OCI-LY1 (cell line): Measurements from ENCODE around the gene DNAH17.
A peak's percentile ranks its signal among the peaks of the same experiment; 100 is the strongest.

Source experiments
- H2AFZ ChIP-seq: fragments of 200-600 bp; sonication (generic), shearing (Covaris generic); 2 replicates; pipeline ENCODE4 v1.6.0; 2014; ENCODE audit warnings: antibody characterized with exemption, mild to moderate bottlenecking, low read length
- H3F3A ChIP-seq: fragments of 200-600 bp; sonication (generic), shearing (Covaris generic); 2 replicates; pipeline ENCODE4 v1.6.0; 2014; ENCODE audit warnings: mild to moderate bottlenecking, antibody characterized with exemption, low read length, moderate library complexity; ENCODE audit not compliant: insufficient read depth
- H3K27ac ChIP-seq: fragments of 200-600 bp; sonication (generic); 2 replicates; pipeline ENCODE4 v1.5.1; 2014; ENCODE audit warnings: low read length, mixed run types, mild to moderate bottlenecking, low read depth; ENCODE audit not compliant: poor library complexity, severe bottlenecking
- H3K27me3 ChIP-seq: fragments of 200-600 bp; sonication (generic); 2 replicates; pipeline ENCODE4 v1.6.0; 2014; ENCODE audit warnings: antibody characterized with exemption, mild to moderate bottlenecking, low read length, moderate library complexity; ENCODE audit not compliant: insufficient read depth
- H3K36me3 ChIP-seq: fragments of 200-600 bp; sonication (generic); 2 replicates; pipeline ENCODE4 v1.6.1; 2014; ENCODE audit warnings: mild to moderate bottlenecking, antibody characterized with exemption, low read length, moderate library complexity, mixed read lengths; ENCODE audit not compliant: insufficient read depth
- H3K4me1 ChIP-seq: fragments of 200-600 bp; sonication (generic); 2 replicates; pipeline ENCODE4 v1.5.1; 2014; ENCODE audit warnings: mild to moderate bottlenecking, low read length, moderate library complexity; ENCODE audit not compliant: insufficient read depth, severe bottlenecking
- H3K4me2 ChIP-seq: fragments of 200-600 bp; sonication (generic), shearing (Covaris generic); 2 replicates; pipeline ENCODE4 v1.6.1; 2014; ENCODE audit warnings: low read length
- H3K4me3 ChIP-seq: fragments of 200-600 bp; sonication (generic); 2 replicates; pipeline ENCODE4 v1.5.1; 2014; ENCODE audit warnings: low read length, low read depth, mild to moderate bottlenecking, mixed read lengths; ENCODE audit not compliant: poor library complexity, severe bottlenecking
- H3K79me2 ChIP-seq: fragments of 200-600 bp; shearing (Covaris generic); 2 replicates; pipeline ENCODE4 v1.6.1; 2016; ENCODE audit warnings: mixed run types, low read length, mixed read lengths; ENCODE audit not compliant: insufficient read depth
- H3K9ac ChIP-seq: fragments of 200-600 bp; sonication (generic), shearing (Covaris generic); 2 replicates; pipeline ENCODE4 v1.6.1; 2014; ENCODE audit warnings: mild to moderate bottlenecking, low read length, mixed read lengths
- H3K9me2 ChIP-seq: fragments of 200-600 bp; sonication (generic), shearing (Covaris generic); 2 replicates; pipeline ENCODE4 v1.6.1; 2014; ENCODE audit warnings: low read depth, mild to moderate bottlenecking, low read length, mixed read lengths
- H3K9me3 ChIP-seq: fragments of 200-600 bp; shearing (Covaris generic); 2 replicates; pipeline ENCODE4 v1.6.1; 2014; ENCODE audit warnings: low read length, mixed read lengths
- H4K20me1 ChIP-seq: fragments of 200-600 bp; sonication (generic), shearing (Covaris generic); 2 replicates; pipeline ENCODE4 v1.6.0; 2016; ENCODE audit warnings: mild to moderate bottlenecking, low read length; ENCODE audit not compliant: insufficient read depth
- EZH2 ChIP-seq: fragments of 200-600 bp; sonication (generic), shearing (Covaris generic); IDR thresholded peaks from 2 replicates; pipeline ENCODE4 v1.8.0; 2017; ENCODE audit warnings: borderline replicate concordance, mixed run types, mild to moderate bottlenecking, antibody characterized with exemption, low read length, moderate library complexity, mixed read lengths
- TF ChIP-seq, protein P1 (sequence below): fragments of 200-600 bp; sonication (generic), shearing (Covaris generic); IDR thresholded peaks from 2 replicates; pipeline ENCODE4 v1.5.1; 2017; ENCODE audit warnings: mild to moderate bottlenecking, antibody characterized with exemption, low read length, moderate library complexity, mixed read lengths

DNAH17 gene

DNA sequence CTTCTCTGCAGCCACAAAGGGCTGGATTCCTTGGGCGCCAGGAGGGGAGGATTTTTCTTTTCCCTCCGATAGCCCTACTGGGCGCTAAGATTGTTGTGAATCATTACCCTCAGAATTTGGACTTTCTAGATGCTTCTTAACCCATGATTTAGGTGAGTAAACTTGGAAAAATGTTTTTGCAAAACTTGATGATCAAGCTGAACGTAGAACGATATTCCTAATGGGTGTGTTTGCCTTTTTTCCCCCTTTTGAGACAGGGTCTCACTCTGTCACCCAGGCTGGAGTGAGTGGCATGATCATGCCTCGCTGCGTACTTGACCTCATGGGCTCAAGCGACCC, 155.0 kb downstream of the DNAH17 start:
- Histone ChIP-seq H3K4me3 (no peak overlapping the region), H4K20me1 (no peaks in the 10 kb centered on the region), H3K9me3 (no peaks in the 10 kb centered on the region), H3K4me2 (no peak overlapping the region), H3K36me3 (peaks cover 34% of the 10 kb centered on the region), H2AFZ (no peak overlapping the region), H3K4me1 (no peaks in the 10 kb centered on the region), H3K9me2 (no peaks in the 10 kb centered on the region), H3F3A (no peaks in the 10 kb centered on the region), H3K27ac (no peak overlapping the region), H3K27me3 (no peaks in the 10 kb centered on the region), H3K79me2 (no peaks in the 10 kb centered on the region), H3K9ac (no peak overlapping the region)
- TF ChIP-seq, protein P1, sequence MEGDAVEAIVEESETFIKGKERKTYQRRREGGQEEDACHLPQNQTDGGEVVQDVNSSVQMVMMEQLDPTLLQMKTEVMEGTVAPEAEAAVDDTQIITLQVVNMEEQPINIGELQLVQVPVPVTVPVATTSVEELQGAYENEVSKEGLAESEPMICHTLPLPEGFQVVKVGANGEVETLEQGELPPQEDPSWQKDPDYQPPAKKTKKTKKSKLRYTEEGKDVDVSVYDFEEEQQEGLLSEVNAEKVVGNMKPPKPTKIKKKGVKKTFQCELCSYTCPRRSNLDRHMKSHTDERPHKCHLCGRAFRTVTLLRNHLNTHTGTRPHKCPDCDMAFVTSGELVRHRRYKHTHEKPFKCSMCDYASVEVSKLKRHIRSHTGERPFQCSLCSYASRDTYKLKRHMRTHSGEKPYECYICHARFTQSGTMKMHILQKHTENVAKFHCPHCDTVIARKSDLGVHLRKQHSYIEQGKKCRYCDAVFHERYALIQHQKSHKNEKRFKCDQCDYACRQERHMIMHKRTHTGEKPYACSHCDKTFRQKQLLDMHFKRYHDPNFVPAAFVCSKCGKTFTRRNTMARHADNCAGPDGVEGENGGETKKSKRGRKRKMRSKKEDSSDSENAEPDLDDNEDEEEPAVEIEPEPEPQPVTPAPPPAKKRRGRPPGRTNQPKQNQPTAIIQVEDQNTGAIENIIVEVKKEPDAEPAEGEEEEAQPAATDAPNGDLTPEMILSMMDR: no peak
- no peak for TF ChIP-seq EZH2

DNA sequence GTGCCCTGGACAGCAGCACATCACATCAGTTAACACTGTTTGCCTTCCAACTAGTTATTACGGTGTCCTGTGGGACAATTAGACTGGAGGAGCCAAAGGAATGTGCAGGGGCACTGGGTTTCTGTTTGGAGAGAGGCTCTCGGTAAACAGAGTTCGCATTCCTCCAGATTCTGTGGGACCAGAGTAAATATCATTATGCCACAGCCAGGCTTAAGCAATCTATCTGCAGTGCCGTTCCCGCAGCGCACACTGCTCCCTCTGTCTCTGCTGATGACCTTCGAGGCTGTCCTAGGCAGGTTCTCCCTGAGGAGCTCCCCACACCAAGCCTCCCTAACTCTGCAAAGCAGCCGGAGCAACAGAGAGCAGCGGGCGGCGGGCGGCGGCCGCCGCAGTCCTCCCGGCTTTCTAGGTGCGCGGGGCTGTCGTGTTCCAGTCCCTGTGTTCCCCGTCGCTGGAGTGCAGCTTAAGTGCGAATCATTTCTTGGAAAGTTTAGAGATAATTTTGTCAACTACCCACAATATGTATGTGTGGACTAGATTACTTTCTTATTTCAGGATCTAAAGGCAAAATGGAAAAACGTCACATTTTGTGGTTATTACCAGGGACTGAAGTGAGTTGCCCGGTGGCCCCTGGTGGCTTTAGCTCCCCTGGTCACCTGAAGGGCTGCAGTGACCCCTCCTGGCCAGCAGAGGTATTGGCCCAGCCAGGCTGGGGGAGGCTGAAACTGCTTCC, 155.5 kb downstream of the DNAH17 start:
- no peaks in the 10 kb centered on the region for H3K9me2 ChIP-seq
- no peak overlapping the region for H3K9ac ChIP-seq
- no peak overlapping the region for H3K27ac ChIP-seq
- no peaks in the 10 kb centered on the region for H3K79me2 ChIP-seq
- H3K9me3 ChIP-seq: no peaks in the 10 kb centered on the region
- no peaks in the 10 kb centered on the region for H3K27me3 ChIP-seq
- TF ChIP-seq, protein P1: peak; percentile 87
- TF ChIP-seq EZH2: no peak
- H3K4me1 ChIP-seq: no peaks in the 10 kb centered on the region
- no peak overlapping the region for H3K4me2 ChIP-seq
- no peak overlapping the region for H3K4me3 ChIP-seq
- no peaks in the 10 kb centered on the region for H3F3A ChIP-seq
- no peak overlapping the region for H2AFZ ChIP-seq
- no peaks in the 10 kb centered on the region for H4K20me1 ChIP-seq
- H3K36me3 ChIP-seq: peaks cover 34% of the 10 kb centered on the region

DNA sequence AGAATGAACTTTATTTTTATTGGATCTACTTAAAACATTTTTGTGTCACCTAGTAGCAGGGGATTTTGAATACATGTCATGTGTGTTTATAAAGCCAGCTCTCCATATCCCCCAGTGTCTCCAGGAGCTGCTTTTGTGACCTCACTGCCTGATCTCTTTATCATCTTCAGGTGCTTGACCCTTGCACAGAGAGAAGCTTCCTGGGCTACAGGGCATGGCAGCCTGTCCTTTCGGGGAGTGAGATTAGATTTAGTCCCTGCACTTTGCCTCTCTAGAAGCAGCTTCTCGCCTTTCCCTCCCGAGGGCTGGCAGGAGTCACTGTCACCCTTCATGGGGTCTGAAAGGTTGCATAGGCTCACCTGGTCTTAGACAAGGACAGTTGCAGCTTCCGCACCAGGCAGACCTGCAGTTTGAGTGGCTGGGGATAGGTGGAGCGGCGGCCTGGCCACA, 156.1 kb downstream of the DNAH17 start:
- H3K4me2 ChIP-seq: no peak overlapping the region
- no peak overlapping the region for H3K4me3 ChIP-seq
- no peaks in the 10 kb centered on the region for H3K4me1 ChIP-seq
- TF ChIP-seq EZH2: no peak
- TF ChIP-seq, protein P1: no peak
- no peaks in the 10 kb centered on the region for H3K79me2 ChIP-seq
- H4K20me1 ChIP-seq: no peaks in the 10 kb centered on the region
- no peaks in the 10 kb centered on the region for H3K27me3 ChIP-seq
- H3K27ac ChIP-seq: no peak overlapping the region
- H3K9me3 ChIP-seq: no peaks in the 10 kb centered on the region
- H2AFZ ChIP-seq: no peak overlapping the region
- H3F3A ChIP-seq: no peaks in the 10 kb centered on the region
- H3K9me2 ChIP-seq: no peaks in the 10 kb centered on the region
- peaks cover 34% of the 10 kb centered on the region for H3K36me3 ChIP-seq
- no peak overlapping the region for H3K9ac ChIP-seq
